Measurements from ENCODE around the gene RALGAPA2.

RALGAPA2 gene

GRCh38 chr20:20393207-20394120, 319.0 kb downstream of the RALGAPA2 start:
- Histone ChIP-seq H4K20me1 (ENCODE audit: insufficient read depth, low read length) (no peaks in the 10 kb centered on the region), H3K27ac (ENCODE audit: low read length) (no peak overlapping the region), H3K9me3 (ENCODE audit: insufficient read depth, low read length) (no peaks in the 10 kb centered on the region), H3K27me3 (ENCODE audit: low read depth, low read length) (no peaks in the 10 kb centered on the region), H3K9ac (ENCODE audit: low read length) (no peak overlapping the region), H3K36me3 (replicated peaks; ENCODE audit: low read depth, low read length) (no peaks in the 10 kb centered on the region), H2AFZ (ENCODE audit: low read depth, low read length) (no peak overlapping the region), H3K4me2 (ENCODE audit: low read length) (no peak overlapping the region), H3K4me1 (ENCODE audit: low read length) (no peaks in the 10 kb centered on the region), H3K79me2 (ENCODE audit: low read length) (no peaks in the 10 kb centered on the region), H3K4me3 (ENCODE audit: low read length) (no peak overlapping the region)
- no peak for TF ChIP-seq EZH2phosphoT487 (IDR thresholded peaks at IDR 0.05; ENCODE audit: low read depth)
- TF ChIP-seq, protein P1, sequence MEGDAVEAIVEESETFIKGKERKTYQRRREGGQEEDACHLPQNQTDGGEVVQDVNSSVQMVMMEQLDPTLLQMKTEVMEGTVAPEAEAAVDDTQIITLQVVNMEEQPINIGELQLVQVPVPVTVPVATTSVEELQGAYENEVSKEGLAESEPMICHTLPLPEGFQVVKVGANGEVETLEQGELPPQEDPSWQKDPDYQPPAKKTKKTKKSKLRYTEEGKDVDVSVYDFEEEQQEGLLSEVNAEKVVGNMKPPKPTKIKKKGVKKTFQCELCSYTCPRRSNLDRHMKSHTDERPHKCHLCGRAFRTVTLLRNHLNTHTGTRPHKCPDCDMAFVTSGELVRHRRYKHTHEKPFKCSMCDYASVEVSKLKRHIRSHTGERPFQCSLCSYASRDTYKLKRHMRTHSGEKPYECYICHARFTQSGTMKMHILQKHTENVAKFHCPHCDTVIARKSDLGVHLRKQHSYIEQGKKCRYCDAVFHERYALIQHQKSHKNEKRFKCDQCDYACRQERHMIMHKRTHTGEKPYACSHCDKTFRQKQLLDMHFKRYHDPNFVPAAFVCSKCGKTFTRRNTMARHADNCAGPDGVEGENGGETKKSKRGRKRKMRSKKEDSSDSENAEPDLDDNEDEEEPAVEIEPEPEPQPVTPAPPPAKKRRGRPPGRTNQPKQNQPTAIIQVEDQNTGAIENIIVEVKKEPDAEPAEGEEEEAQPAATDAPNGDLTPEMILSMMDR (IDR thresholded peaks at IDR 0.05; ENCODE audit: low read depth, low read length) = no peak

- H3K27me3 ChIP-seq (ENCODE audit: low read depth, low read length) = no peaks in the 10 kb centered on the region
These were observed 320.7 kb downstream of the RALGAPA2 start for GRCh38 chr20:20391766-20392165.

DNA sequence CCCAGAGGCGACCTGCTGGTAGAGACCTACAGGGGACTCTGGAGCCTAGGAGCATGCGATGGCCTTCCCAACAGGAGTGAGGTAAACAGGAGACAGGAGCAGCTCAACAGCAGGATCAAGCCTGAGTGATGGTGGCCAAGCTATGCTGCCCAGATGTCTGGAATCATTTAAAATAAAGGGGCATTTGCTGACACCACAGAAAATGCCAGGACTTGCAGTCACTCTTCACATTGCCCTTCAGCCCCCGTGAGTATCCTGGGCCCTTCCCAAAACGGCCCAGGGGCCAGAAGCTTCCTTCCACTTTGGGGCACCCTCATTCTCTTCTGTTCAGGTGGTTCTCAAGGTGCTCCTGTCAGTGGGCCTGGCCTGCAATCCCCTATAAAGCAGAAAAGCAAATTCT, 321.3 kb downstream of the RALGAPA2 start:
- no peak overlapping the region for H3K4me3 ChIP-seq (ENCODE audit: low read length)
- no peak overlapping the region for H2AFZ ChIP-seq (ENCODE audit: low read depth, low read length)
- H3K79me2 ChIP-seq (ENCODE audit: low read length) = no peaks in the 10 kb centered on the region
- no peak overlapping the region for H3K27ac ChIP-seq (ENCODE audit: low read length)
- H3K36me3 ChIP-seq (replicated peaks; ENCODE audit: low read depth, low read length) = no peaks in the 10 kb centered on the region
- no peak overlapping the region for H3K4me2 ChIP-seq (ENCODE audit: low read length)
- H3K4me1 ChIP-seq (ENCODE audit: low read length) = no peaks in the 10 kb centered on the region
- TF ChIP-seq, protein P1 (IDR thresholded peaks at IDR 0.05; ENCODE audit: low read depth, low read length) = no peak
- no peak for TF ChIP-seq EZH2phosphoT487 (IDR thresholded peaks at IDR 0.05; ENCODE audit: low read depth)
- H3K27me3 ChIP-seq (ENCODE audit: low read depth, low read length) = no peaks in the 10 kb centered on the region
- no peak overlapping the region for H3K9ac ChIP-seq (ENCODE audit: low read length)
- H3K9me3 ChIP-seq (ENCODE audit: insufficient read depth, low read length) = no peaks in the 10 kb centered on the region
- no peaks in the 10 kb centered on the region for H4K20me1 ChIP-seq (ENCODE audit: insufficient read depth, low read length)

More at GRCh38 chr20:20391766-20392165, 320.7 kb downstream of the RALGAPA2 start:
- no peaks in the 10 kb centered on the region for H4K20me1 ChIP-seq (ENCODE audit: insufficient read depth, low read length)
- H3K4me2 ChIP-seq (ENCODE audit: low read length) = no peak overlapping the region
- no peak overlapping the region for H3K4me3 ChIP-seq (ENCODE audit: low read length)
- no peaks in the 10 kb centered on the region for H3K79me2 ChIP-seq (ENCODE audit: low read length)
- no peak overlapping the region for H3K27ac ChIP-seq (ENCODE audit: low read length)
- no peak overlapping the region for H3K9ac ChIP-seq (ENCODE audit: low read length)
- no peak overlapping the region for H2AFZ ChIP-seq (ENCODE audit: low read depth, low read length)
- no peaks in the 10 kb centered on the region for H3K9me3 ChIP-seq (ENCODE audit: insufficient read depth, low read length)
- H3K4me1 ChIP-seq (ENCODE audit: low read length) = no peaks in the 10 kb centered on the region
- TF ChIP-seq, protein P1 (IDR thresholded peaks at IDR 0.05; ENCODE audit: low read depth, low read length) = no peak
- no peak for TF ChIP-seq EZH2phosphoT487 (IDR thresholded peaks at IDR 0.05; ENCODE audit: low read depth)
- H3K36me3 ChIP-seq (replicated peaks; ENCODE audit: low read depth, low read length) = no peaks in the 10 kb centered on the region

DNA sequence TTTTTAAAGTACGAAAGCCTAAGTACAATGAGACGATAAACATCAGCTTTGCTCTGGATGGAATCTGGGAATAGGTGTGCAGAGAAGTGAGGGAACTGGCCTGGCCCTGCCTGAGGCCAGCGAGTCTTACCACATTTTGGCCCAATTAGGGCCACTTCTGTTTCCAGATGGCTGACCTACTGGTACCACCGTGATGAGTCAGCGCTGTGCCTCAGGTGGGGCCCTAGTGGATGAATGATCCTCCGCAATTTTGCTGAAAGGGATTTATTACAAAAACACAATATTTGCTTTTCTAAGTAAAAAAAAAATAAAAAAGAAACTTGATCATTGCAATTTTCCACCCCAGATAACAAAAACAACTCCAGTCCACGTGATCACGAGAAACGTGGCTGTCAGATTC, 322.1 kb downstream of the RALGAPA2 start:
- Histone ChIP-seq H3K27me3 (ENCODE audit: low read depth, low read length) (no peaks in the 10 kb centered on the region), H3K36me3 (replicated peaks; ENCODE audit: low read depth, low read length) (no peaks in the 10 kb centered on the region), H2AFZ (ENCODE audit: low read depth, low read length) (no peak overlapping the region), H3K4me3 (ENCODE audit: low read length) (no peak overlapping the region), H3K27ac (ENCODE audit: low read length) (no peak overlapping the region), H3K9me3 (ENCODE audit: insufficient read depth, low read length) (no peaks in the 10 kb centered on the region), H3K79me2 (ENCODE audit: low read length) (no peaks in the 10 kb centered on the region), H3K9ac (ENCODE audit: low read length) (no peak overlapping the region), H3K4me1 (ENCODE audit: low read length) (no peaks in the 10 kb centered on the region), H3K4me2 (ENCODE audit: low read length) (no peak overlapping the region), H4K20me1 (ENCODE audit: insufficient read depth, low read length) (no peaks in the 10 kb centered on the region)
- TF ChIP-seq, protein P1 (IDR thresholded peaks at IDR 0.05; ENCODE audit: low read depth, low read length) = no peak
- no peak for TF ChIP-seq EZH2phosphoT487 (IDR thresholded peaks at IDR 0.05; ENCODE audit: low read depth)

All from OCI-LY3 (cell line).